HG03196 (cell line): ENCODE data around the gene CDH2.

ENCODE experiments used
- ATAC-seq: cut with Tn5 transposase; IDR thresholded peaks from one replicate; pipeline ENCODE4 v1.9.1; 2021; ENCODE audit not compliant: unreplicated experiment

The CDH2 gene

DNA sequence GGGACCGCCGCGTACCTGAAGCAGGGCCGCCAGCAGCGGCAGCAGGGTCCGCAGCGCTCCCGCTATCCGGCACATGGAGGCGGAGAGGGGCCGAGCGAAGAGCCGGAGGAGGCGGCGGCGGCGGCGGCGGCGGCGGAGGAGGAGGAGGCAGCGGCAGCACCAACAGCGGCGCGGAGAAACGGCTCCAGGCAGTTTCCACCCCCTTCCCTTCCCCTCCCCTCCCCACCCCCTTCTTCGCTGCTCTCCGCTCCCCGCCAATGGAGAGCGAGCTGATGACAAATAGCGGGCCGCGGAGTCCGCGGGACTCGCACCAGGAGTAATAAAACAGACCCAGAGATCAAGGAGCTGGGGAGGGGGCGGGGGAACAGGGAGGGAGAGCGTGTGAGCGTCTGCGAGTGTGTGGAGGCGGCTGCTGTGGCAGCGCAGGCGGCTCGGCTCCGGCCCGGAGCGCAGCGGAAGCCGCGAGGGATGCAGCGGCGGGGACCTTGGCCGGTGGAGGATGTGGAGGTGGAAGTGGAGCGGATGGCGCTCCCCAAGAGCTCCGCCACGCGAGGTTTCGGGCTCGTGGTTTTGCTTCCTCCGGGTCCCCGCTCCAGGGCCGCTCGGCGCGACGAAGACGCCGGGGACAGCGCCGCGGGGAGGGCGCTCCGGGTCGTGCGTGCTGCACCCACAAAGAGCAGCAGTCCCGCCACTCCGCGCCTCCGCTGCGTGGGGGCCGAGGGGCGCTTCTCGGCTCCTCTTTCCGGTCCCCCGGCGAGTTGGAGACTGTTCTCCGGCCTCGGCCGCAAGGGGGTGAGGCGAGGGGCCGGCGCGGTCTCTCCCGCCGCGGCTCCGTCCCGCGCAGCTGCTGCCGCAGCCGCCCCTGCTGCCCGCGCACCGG is at the start of gene CDH2:
TSS of gene CDH2 (minus strand) at position 183 of the 880 bp plus-strand sequence. CDS start at position 75, 108 bp downstream.
- no peak for ATAC-seq

DNA sequence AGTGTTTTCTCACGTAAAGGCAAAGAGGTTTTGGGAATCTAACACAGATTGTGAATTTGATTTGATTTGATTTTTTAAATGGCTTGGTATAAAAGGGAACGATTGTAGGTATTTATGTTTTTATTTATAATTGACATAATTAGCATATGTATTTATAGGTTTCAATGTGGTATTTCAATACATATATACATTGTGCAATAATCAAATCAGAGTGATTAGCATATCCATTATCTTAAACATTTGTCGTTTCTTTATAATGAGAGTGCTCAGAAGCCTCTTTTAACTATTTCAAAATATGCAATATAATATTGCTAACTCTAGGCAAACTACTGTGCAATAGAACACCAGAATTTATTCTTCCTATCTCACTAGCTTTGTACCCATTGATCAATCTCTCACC is 35.1 kb upstream of the CDH2 start:
- ATAC-seq: no peak

DNA sequence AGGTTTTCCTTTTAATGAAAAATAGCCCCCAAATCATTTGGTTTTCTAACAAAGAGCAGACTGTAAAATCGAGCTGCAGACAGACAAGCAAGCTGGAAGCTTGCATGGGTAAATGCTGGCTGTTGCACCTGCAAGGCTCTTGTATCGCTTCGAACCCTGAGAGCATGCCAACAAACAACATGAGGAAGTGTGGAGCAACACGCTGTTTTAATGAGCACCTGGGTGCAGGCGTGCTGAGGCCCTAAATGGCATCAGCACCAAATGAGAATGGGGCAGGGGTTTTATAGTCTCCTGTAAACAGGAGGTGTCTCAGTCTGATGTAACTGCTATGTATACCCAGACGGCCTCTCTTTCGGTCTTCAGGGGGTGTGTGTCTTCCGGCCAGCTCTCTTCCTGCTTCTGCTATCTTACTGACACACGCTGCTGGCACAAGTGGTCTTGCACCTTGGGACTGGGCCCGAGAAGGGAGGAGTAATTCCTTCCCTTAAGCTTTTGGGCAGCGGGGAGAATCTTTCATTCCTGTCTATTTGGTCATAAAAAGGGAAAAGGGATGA is 31.9 kb upstream of the CDH2 start:
- ATAC-seq: no peak

DNA sequence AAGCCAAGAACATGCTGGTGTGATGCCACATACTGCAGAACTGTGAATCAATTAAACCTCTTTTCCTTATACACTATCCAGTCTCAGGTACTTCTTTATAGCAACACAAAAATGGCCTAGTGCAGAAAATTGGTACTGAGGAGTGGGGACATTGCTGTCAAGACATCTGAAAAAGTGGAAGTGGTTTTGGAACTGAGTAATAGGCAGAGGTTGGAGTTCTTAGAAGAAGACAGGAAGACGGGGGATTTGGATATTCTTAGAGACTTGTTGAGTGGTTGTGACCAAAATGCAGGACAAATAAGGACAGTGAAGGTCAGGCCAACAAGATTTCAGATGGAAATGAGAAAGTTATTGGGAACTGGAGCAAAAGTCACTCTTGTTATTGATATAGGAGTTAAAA is 31.3 kb upstream of the CDH2 start:
- ATAC-seq: no peak

DNA sequence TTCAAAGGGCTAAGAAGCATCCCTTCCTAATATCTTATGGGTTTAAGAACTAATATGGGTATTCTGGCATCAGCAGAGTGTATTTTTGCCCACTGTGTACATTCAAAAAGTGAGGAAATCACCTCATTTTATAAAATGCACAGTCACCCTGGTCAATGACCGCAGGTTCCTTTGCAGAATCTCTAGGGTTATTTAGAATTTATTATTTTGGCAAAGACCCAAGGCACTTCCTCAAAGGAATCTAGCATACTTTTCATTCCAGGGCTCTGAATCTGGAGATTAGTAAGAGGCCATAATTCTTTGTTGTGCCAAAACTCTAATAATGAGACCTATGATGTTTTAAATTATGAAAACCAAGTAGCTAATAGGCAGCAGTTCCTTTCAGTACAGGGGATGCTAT is 27.2 kb upstream of the CDH2 start:
- ATAC-seq: no peak

DNA sequence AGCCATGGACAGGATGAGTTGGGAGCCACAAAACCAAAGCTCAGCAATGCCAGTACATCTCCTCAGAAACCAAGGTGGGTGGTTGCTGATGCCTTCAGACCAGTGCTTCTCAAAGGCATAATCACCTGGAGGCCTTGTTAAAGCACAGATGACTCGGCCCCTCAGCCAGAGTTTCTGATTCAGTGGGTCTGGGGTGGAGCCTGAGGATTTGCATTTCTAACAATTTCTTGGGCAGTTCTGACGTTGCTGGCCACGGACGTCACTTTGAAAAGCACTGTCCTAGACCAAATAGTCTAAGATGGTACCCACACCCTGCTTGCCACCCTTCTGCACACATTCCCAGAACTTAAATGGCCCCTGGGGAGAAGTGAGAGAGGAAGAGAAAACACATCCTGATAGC is 24.1 kb upstream of the CDH2 start:
- ATAC-seq: no peak

DNA sequence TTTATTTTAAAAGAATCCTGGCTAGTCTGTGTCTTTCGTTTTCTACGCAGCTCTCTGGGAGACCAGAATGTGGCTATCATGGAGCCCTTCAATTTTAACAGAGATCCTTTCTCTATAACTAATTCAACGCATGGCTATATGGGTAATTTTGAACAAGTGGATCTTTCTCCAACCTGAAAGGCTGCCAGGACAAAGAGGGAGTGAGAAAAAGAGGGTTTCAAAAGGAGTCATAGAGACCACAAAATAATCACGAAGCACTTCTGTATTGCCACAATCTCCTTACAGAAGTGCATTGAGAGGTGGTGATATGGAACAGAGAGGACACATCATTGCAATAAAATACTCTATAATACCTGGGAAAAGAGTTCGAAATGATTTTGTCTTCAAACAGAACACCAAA is 21.7 kb upstream of the CDH2 start:
- ATAC-seq: no peak

DNA sequence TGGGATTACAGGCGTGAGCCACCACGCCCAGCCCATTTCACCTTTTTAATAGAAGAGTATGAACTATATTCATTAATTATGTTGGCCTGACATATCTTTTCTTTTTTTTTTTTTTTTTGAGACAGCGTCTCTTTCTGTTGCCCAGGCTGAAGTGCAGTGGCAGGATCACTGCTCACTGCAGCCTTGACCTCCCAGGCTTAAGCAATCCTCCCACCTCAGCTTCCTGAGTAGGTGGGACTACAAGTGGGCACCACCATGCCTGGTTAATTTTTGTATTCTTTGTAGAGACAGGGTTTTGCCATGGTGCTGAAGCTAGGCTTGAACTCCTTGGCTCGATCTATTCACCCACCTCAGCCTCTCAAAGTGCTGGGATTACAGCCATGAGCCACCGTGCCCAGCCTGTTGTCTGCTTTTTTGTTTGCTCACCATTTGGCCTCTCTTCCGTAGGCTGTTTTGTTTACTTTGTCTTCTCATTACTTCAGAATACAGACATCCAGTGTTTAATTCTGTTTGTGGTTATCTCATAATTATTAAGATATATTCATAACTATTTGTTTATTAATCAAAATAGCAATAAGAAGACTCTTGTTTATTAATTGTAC is 16.3 kb upstream of the CDH2 start:
- ATAC-seq: no peak

DNA sequence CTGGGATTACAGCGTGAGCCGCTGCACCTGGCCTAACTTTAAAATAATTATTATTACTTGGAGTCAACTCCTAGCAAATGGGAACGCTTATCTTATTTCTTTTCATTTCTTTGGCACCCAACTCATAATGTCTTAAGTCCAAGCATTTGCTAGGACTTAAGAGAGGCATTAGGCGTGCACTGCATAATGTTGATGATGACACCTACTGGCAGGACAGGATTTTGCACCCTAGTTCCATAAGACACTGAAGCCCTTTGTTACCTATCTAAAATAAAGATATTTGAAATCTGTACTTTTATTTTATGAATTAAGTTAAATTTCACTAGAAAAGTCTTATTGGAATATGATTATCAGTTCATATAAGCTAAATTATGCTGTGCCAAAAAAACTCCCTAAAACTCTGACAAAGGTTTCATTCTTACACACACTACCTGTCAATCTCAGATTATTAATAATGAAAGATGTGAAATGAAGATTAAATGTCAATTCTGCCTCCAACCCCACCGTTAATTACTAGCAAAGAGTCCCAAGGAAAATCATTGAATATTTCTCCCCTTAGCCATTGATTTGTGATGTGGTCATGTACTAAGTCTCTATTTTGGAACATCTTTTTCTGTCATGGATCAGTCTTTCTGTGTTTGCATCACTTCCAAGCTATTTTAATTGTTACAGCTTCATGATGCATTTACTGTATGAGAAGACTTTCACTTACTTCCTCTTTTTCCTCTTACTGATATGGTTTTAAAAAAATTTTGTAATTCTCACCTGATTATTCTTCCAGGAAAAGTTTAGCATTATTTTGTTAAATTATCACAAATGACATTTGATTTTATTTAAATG is 12.7 kb upstream of the CDH2 start:
- no peak for ATAC-seq

DNA sequence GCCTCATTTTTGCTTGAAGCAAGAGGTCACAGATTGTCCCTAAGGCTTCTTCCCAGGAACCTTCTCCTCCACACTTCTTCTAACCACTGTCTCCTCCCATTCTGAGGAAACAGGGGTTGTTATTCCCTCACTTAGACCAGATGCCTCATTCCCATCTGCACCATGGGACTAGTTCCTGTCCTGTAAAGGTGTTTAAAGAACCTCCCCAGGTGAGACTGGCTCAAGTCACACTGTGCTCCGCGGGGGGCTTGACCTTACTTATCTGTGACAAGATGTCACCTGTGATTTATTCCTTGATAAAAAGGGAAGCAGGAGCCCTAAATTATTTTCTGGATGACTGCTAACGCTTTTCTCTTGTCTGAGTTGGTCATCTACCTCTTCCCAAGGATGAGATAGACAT is 8.2 kb upstream of the CDH2 start:
- no peak for ATAC-seq

DNA sequence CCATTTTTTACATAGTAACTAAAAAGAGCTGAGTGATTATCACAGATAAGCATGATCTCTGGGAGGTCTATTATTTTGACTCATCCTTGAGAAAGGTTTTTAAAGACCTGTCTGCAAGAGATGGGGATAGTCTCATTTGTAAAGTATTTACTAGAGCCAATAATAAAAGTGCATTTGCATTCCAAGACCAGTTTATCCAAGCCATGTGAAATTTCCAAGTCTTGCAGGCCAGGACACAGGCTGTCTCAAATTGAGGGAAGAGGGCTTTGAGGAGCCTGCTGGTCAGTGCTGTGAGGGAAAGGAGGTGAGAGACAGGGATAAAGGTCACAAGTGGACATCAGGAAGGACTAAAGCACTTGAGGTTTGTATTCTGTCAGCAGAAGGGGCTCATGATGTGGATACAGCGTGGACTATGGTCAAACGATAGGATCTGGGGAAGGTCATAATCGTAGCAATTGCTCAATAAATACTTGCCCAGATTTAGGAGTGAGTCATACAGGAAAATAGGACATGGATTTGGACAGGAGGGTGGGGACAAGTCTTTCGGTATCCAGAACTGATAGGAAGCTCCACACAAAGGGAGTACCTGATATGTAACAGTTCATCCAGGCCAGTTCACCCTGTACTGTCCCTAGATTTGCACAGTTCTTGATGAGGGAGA is 6.6 kb upstream of the CDH2 start:
- ATAC-seq: no peak

DNA sequence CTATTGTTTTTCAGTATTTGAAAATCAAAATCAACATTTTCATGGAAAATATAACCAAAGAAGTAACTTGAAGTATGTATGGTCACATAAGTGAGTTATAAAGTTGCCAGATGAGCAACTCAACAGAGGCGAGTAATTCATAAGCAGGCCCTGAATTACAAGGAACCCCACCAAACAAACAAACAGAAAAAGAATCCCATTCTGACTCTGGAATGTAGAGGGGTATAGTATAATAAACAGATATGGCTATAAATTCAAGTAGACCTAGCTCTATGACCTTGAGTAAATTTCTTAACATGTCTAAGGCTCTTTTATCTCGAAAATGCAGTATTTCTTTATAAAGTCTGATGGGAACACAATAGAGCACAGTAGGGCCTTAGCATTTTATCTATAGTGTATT is 4.7 kb upstream of the CDH2 start:
- ATAC-seq: no peak

DNA sequence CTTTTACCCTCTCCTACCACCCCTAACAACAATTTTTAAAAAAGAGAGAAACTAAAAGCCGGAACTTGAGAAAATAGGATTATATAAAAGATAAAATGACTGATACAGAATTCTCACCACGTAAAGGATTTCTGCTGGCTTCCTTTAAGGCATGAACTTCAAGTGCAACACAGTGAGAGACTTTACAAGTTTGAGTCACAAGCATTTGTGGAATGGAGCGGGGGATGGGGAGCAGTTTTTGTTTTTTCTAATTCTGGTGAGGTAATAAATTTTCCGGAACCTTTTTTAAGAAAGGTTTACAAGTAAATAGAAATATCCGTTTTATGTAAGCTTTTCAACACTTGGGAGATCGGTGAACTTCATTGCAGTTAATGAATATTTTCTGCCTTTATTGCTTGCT is 1.8 kb upstream of the CDH2 start:
- ATAC-seq: no peak

DNA sequence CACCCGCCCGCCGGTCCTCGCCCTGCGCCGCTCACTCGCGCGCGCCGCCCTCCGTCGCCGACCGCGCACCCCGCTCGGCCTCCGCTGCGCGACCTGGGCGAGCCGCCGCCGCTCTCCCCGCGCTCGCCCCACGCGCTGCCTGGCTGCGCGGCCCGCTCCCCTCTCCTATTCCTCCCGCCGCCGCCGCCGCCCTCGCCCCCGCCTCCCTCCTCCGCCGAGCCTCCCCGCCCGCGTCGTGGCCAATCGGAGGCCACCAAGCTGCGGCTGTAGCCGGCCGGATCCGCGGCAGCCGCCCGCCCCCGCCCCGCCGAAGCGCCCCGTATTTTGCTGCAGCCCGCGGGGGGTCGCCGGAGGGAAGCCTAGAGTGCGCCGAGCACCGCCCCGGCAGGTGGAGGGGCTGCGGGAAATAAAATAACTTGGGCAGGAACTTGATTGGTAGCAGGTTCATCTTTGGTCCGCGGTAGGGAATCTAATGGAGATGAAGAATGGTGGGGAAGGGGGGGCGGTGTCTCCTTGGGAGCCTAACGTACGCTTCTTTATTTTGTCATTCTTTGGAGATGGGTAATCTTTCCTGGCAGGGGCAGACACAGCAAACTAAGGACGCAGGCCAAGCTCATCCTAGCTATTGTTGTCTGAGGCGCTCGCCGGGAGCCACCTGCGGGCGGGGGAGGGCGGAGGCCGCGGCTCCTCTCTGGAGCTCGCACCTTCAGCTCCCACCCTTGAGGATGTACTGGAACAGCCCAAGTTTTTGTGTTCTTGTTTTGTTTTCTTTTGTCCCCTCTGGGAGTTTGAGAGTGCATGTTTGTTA is 1.1 kb upstream of the CDH2 start:
- ATAC-seq: no peak

DNA sequence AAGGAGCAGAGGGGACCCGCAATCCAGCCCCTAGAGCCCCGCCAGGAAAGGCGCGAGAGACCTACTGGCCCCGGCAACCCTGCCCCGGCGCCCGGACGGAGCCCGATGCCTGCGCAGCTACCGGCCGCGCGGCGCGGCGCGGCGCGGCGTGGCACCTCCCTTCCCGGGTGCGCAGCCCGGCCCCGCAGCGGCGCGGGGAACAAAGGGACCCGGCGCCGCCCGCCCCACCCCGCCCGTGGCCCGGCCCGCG is 307 bp downstream of the CDH2 start:
- ATAC-seq: no peak

DNA sequence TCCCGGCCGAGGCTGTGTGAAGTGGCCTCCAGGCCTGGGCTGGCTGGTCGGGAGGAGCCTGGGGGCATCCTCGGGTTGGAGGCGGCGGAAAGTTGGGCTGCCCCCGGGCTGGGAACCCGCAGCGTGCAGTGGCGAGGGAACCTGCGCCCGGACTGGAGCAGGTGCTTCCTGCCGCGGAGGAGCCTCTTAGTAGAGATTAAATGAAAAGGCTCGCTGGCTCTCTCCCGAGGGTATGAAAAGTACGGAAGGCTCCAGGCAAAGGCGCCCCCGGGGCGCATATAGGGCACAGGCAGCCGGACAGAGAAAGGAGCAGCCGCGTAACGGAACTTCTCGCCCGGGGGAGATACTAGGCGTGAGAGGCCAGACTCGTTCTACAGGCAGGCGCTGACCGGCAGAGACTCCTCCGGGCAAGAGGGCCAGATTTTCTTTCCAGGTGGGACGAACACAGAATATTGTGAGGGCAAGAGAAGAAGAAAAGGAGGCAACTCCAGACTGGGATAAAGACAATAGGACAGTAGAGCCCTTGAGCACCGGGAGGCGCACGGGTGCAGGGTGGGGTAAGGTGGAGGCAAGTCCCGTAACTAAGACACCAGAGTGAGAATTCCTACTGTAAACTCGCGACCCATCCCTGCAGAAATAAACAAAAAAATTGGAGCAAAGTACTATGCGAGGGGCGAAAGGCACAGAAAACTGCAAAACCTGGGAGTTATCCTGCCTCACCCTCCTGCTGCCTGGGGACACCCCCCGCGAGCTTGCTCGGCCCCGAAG is 816 bp downstream of the CDH2 start:
- no peak for ATAC-seq

DNA sequence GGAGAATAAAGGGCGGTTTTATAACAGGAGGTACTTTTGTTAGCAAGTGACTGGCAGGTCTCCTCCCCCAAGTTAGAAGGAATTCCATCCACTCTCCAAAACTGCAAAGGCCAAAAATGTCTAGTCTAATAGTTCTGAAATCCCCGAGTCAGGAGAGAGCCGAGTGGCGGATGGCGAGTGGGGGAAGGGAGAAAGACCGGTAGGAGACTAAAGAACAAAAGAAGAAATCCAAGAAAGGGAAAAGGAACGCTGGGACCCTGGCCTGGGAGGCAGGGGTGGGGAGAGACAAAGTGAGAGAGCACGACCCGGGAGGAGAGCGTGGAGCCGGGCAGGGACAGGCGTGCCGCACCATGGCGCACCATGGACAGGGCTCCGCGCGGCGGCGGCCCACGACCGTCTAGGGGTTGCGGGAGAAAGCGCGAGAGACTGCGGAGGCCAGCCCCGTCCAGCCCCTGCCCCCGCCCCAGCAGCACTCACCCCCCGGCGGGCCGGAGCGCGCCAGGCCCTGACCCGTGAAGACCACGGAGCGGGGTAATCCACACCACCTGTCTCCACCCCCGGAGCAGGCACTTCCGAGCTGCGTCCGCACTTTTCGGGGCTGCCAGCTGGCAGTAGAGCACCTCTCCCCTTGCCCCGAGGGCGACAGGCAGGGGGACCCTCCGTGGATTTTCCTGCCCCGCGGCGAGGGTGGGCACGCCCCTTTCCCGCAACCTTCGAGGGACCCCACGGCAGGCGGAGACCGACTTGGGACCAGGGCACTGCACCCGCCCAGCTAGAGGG is 1.6 kb downstream of the CDH2 start:
- ATAC-seq: no peak

DNA sequence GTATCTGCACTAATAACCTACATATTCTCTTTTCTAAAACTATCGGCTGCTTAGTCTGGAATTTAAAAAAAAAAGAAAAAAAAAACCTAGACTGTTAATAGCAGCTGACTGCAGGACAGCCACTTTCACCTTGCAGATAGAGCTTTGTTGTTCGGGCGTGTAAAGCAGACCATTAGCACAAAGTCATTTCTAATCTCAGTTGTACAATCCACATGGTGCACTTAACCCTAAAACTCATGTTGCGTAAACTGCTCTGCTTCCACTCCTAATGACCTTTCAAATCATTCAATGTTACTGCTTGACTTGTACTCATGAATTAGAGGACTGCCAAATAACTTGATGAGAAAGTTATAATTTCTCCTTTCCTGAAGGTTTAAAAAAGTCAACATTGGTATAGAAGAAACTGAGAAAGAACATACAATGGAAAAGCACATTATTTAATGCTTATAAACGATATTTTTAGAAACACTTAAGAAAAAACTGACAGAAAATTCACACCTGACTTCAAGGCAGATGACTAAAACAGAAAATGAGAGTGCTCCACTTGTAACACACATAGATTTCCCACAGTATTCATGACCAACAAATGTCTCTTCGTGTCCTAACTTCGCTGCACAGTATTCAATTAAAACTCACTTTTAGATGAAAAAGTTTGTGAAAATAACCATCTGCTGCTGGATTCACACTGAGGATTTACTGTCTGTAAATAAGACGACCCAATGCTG is 2.6 kb downstream of the CDH2 start:
- no peak for ATAC-seq
